AG09309 (cell line): ENCODE measurements around the gene RASA3.

Source experiments
- DNase-seq: peaks from one replicate; pipeline ENCODE4 v3.0.0-alpha.2; 2010; ENCODE audit warnings: low read depth
- H3K4me3 ChIP-seq: 2 replicates; pipeline ENCODE4 v1.5.1; 2011; ENCODE audit warnings: mild to moderate bottlenecking, low read depth, low read length, moderate library complexity; ENCODE audit not compliant: control insufficient read depth
- TF ChIP-seq, protein P1 (sequence below): IDR thresholded peaks from 2 replicates; pipeline ENCODE4 v1.5.1; 2011; ENCODE audit warnings: mild to moderate bottlenecking, low read depth, low read length, inconsistent platforms; ENCODE audit not compliant: insufficient read depth, control insufficient read depth; ENCODE audit errors: missing control alignments

The RASA3 gene

DNA sequence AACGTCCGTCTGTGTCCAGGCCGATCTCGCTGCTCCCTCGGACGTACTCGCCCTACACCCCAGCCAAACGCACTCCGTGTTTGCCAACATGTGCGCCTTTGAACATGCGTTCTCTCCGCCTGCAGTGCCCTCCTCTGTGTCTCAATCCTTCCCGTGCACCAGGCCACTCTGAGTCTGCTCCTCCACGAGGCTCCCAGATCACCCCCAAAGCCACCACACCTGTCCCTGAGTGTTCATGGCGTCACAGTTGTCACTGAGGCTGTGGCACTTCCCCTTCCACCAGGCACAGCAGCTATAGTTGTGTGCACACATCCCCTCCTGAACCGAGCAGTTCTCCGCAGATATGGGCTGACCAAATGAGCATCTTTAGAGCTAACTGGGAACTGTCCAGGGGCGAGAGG lies 35.6 kb downstream of the RASA3 start:
- TF ChIP-seq, protein P1, sequence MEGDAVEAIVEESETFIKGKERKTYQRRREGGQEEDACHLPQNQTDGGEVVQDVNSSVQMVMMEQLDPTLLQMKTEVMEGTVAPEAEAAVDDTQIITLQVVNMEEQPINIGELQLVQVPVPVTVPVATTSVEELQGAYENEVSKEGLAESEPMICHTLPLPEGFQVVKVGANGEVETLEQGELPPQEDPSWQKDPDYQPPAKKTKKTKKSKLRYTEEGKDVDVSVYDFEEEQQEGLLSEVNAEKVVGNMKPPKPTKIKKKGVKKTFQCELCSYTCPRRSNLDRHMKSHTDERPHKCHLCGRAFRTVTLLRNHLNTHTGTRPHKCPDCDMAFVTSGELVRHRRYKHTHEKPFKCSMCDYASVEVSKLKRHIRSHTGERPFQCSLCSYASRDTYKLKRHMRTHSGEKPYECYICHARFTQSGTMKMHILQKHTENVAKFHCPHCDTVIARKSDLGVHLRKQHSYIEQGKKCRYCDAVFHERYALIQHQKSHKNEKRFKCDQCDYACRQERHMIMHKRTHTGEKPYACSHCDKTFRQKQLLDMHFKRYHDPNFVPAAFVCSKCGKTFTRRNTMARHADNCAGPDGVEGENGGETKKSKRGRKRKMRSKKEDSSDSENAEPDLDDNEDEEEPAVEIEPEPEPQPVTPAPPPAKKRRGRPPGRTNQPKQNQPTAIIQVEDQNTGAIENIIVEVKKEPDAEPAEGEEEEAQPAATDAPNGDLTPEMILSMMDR = no peak
- no peak overlapping the region for H3K4me3 ChIP-seq
- no peak for DNase-seq

DNA sequence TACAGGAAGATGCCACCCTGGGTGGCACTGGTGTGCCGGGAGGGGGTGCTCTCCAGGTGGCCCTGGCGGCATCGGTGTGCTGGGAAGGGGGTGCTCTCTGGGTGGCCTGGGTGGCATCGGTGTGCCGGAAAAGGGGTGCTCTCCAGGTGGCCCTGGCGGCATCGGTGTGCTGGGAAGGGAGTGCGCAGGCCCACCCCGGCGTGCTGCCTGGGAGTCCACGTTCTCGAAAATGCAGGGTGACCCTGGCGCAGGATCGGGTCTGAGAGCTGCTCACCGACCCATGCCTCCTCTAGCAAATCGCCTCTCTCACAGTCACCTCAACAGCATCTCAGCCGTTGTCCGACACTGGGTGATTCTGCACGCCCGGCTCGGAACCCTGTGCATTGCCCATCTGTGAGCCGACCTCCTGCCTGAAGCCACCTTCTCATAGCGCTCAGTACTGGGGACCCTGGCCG lies 36.4 kb downstream of the RASA3 start:
- TF ChIP-seq, protein P1 = no peak
- no peak overlapping the region for H3K4me3 ChIP-seq
- DNase-seq = no peak

DNA sequence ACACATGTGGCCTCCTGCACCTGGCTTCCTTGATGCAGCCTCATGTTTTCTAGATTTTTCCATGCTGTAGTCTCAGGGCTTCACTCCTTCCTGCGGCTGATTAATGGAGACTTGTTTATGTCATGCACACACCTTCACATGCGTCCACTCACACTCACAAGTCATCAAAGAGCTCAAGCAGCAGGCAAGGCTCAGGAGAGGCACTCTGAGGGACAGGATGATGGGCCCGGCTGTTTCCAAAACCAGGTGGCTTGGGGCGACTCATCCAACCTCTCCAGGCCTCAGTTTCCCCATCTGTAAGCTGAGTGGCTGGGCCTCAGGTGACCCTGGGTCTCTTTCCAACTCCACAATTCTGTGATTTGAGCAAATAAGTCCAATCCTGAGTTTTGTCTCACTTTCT lies 36.9 kb downstream of the RASA3 start:
- no peak for DNase-seq
- H3K4me3 ChIP-seq = no peak overlapping the region
- TF ChIP-seq, protein P1 = no peak

DNA sequence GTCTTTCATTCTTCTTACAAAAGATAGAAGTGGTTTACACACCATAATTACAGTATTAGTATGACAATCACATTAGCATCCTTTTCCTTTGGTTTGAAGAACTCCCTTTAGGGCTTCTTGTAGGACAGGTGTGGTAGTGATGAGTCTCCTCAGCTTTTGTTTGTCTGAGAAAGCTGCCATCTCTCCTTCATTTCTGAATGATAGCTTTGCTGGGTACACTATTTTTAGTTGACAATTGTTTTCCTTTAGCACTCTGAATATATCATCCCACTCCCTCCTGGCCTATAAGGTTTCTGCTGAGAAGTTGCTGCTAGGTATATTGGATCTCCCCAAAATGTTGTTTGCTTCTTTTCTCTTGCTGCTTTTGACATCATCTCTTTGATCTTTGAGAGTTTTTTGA lies 39.3 kb downstream of the RASA3 start:
- DNase-seq = no peak
- H3K4me3 ChIP-seq = no peak overlapping the region
- TF ChIP-seq, protein P1 = no peak

DNA sequence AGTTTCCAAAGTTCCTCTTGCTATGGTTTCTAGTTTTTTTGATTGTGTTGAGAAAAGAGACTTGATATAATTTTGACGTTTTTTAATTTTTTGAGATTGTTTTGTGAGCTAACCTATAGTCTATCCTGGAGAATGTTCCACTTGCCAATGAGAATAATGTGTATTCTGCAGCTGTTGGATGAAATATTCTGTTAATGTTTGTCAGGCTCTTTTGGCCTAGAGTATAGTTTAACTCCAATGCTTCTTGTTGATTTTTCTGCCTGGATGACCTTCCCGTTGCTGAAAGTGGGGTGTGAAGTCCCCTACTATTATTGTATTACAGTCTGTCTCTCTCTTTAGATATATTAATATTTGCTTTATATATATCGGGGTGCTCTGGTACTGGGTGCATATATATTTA lies 40.0 kb downstream of the RASA3 start:
- TF ChIP-seq, protein P1 = no peak
- H3K4me3 ChIP-seq = no peak overlapping the region
- DNase-seq = no peak

DNA sequence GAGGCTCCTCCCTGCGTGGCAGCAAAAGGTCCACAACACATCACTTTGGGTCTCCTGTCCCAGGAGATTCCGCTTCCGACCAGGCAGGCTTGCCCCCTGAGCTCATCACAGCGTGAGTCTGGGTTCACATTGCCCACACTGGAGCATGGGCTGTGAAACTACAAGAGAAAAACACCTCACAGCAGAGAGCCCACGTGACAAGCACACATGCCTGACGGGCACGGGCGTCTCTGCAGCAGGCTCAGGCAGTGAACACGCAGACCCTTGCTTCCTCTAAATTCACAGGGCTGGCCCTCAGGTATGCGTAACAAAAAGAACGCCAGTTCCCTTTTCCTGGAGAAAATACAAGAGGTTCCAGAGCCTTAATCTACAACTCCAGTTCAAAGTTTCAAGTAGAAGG lies 41.9 kb downstream of the RASA3 start:
- no peak for DNase-seq
- TF ChIP-seq, protein P1 = no peak
- H3K4me3 ChIP-seq = no peak overlapping the region
